HuH-7 (cell line): ENCODE measurements around the gene GAS6.
"Not testable (repeated sequence)": the region's sequence is repeated elsewhere in the genome, so short reads cannot be mapped to it uniquely, and the experiment has no call there.

ENCODE experiments used
- DNase-seq: peaks from one replicate; pipeline ENCODE4 v3.0.0; 2011; ENCODE audit warnings: low spot score

GAS6 gene

DNA sequence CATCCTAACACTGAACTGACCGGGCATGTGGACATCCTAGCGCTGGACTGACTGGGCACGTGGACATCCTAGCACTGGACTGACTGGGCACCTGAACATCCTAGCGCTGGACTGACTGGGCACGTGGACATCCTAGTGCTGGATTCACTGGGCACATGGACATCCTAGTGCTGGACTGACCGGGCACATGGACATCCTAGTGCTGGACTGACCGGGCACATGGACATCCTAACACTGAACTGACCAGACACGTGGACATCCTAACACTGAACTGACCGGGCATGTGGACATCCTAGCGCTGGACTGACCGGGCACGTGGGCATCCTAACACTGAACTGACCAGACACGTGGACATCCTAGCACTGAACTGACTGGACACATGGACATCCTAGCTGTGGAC lies 73.9 kb downstream of the GAS6 start:
- DNase-seq: not testable (repeated sequence)

DNA sequence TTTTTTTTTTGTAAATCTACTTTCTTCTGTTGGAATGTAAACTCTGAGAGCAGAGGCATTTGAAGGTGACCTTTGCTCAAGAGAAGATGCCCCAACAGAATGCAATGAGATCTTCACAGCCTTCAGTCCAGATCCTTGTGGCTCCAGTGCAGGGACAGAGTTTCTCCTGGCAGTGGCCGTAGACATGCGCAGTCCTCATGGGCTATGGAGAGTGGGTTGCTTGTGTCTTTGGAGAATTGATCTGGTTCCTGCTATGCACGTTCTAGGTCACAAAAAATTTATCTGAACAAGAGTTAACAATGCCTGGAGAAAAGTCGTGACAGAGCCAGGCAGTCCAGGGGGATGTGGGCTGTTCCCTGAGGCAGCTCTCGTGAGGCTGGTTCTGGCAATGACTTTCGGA lies 74.7 kb downstream of the GAS6 start:
- DNase-seq: no peak

DNA sequence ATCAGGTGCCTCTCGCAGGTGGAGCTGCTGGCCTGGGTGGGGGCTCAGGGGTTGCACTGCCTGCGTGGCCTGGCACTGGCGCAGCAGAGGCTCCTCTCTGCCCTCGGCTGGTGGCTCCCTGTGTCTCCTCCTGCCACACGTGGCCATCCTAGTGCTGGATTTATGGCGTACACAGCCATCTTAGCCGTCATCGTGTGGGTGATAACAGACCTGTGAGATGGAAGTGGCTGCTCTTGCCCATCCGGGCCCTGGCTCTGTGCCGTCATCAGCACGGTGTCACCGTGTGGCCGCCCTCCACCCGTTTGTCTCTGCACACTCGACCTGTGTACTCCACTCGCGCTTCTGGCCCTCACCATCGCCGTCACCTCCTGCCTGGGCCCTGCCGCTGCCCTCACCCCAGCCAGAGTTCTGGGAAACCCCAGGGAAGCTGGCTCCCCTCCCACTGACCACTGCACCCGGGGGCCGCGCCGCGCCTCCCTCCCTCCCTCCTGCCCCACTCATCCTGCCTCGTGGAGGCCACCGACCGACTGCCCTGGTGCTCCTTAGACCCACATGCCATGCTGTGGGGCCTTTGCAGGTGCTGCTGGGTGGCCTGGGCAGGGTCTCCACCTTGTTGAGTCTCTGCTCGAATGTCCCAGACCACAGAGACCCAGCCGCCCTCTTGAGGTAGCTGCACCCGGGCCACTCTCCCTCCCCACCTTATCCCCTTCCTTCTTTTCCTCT lies 75.3 kb downstream of the GAS6 start:
- no peak for DNase-seq

DNA sequence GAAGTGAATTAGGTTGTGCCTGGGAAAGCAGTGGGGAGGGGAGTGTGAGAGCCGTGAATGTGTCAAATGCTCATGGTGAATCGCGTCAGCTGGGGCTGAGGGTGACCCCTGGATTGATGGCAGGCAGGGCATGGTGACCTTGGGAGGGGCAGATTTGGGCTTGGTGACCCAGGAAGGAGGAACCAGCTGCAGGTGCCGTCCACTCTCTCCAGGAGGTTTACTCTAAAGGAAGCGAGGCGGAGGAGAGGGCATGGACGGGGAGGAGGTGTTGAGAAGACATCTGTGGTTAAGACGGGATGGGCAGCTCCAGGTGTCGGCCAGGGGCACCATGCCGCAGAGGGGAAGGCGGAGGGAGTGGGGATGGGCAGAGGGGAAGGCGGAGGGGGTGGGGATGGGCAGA lies 76.2 kb downstream of the GAS6 start:
- no peak for DNase-seq

DNA sequence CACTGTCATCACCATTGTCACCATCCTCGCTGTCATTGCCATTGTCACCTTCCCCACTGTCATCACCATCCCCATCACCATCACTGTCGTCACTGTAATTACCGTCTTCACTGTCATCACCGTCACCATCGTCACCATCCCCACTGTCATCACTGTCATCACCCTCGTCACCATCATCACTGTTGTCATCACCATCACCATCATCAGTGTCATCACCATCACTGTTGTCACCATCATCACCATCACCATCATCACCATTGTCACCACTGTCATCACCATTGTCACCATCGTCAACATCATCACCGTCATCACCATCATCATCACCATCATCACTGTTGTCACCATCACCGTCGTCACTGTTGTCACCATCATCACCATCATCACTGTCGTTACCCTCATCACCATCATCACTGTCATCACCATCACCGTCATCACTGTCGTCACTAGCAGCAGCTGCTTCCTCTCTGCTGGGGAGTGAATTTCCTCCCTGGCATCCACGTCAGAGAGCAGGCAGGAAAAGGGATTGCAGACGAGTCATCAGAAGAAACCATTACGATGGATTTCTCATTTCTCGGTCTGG lies 77.5 kb downstream of the GAS6 start:
- no peak for DNase-seq

DNA sequence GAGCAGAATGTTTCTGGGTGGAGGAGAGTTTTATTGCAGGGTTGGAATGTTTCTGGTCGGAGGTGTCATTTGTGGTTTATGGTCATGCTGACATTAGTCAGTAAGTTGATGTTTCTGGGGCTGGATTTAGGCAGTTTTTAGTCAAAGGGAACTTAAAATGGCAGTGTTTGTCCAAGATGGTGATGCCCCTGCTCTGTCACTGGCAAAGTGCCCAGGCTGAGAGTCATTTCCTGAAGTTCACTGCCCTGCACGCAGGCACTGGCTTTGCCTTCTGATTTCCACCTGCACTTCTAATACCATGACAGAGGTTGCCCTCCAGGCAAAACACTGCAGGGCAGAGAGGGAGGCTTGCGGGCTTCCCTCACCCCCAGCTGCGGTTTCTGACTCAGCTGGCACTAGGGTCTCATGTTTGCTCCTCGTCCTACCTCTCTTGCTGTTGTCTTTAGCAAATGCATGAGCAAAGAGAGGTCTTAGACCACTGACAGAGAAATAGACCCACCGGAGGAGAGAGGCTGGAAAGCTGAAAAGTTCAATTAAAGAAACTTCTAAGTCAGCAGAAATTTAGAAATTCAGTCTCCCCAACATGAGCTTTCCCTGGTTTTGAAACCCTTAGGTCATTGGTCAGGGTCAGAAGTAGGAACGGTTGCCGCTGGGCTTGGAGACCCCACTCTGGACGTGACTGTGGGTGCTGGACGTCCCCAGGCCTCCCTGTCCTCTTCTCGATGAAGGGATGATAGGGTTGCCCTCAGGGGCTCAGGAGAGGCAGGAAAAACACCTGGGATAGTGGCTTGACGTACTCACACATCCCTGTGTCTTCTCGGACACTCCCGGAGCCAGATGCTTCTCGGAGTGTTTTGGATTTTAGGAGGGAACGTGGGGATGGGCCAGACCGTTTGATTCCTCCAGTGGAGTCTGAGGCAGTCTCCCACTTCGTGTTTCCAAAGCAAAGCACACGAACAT lies 78.5 kb downstream of the GAS6 start:
- DNase-seq: no peak

DNA sequence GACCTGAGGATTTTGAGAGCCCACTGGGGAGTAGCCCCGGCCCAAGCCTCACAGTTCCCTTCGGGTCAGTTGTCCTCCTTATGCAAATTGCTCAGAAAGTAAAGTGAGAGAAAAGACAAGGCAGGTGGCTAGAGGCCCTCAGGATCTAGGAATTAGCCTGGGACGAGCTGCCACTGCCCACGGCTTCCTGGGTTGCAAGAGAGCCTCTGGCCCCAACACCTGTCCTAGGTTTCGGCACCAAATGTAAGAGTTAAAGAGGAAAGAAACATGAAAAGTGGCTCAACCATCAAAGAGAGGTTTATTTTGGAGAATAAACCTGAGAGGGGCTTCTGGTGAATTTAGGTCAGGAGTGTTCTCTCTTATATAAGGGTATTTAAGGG lies 79.2 kb downstream of the GAS6 start:
- DNase-seq: no peak

DNA sequence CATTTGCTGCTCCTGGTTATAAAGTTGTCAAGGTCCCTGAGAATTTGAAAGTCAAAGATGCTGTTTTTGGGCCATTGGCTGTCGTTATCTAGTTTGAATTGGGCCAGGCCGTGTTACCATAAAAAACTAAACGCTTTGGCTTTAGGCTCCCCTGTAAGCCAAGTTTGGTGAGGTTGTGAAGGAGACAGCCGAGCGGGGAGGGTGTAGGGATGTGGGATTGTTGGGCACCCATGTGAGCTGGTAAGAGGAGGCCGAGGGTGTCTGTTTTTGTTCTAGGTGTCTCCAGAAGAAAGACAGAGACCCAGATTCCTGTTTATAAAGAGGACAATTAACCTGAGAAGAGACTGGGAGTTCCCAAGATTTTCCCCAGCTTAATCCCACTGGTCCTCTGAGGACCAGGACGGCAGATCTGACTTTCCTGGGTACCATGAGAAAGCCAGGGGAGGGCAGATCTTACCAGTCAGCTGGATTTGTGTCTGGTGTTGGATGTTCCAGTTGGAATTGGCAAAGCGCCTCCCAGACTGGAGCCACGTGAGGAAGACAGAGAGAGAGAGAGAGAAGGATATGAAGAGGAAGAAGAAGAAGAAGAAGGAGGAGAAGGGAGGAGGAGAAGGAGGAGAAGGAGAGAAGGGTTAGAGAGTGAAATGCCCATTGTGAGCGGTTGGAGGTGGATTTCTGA lies 79.8 kb downstream of the GAS6 start:
- DNase-seq: no peak

DNA sequence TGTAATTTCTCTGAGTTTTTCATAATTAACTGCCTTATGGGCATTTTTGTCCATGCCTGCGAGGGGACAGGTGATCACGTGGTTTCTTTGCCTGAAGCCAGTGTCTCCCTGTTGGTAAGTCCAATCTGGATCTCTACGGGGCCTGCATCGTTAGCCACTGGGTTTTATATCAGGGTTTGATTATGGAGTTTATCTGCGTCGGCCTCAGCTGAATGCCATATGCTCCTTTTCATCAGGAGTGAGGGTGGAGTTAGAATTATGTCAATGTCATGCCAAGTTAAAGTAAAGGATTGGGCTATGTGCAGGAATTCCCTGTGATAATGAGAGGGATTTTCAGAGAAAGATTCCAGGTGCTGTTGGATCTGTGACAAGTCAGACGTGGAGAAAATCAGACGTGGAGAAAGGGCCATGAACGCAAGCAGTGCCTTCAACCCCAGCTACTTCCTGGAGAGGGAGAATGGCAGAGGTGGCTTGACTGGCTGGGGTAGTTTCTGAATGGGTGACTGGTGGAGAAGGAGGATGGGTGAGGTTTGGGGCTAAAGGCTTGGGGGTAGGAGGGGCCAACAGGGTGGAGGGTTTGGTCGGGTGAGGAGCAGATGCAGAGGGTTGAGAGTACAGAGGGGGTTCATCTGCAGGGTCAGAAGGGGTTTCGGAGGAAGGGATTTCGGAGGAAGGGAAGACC lies 80.5 kb downstream of the GAS6 start:
- DNase-seq: no peak

DNA sequence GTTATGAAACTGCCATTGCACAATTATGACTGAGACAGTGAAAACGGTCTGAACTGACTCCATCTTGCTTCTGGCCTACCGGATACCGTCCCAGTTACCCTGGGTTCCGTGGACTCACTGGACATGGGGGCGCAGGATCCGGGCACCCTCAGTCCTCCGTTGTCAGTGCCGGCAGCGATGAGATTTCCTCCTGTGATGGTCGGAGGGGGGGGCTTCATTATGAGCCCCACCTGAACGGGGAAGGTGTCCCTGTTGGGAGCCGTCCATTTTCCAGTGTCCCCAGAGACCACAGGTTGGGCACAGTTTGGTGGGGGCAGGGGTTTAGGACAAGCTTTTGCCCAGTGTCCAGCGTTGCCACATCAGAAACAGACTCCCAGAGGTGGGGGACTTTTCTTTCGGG lies 81.4 kb downstream of the GAS6 start:
- no peak for DNase-seq

DNA sequence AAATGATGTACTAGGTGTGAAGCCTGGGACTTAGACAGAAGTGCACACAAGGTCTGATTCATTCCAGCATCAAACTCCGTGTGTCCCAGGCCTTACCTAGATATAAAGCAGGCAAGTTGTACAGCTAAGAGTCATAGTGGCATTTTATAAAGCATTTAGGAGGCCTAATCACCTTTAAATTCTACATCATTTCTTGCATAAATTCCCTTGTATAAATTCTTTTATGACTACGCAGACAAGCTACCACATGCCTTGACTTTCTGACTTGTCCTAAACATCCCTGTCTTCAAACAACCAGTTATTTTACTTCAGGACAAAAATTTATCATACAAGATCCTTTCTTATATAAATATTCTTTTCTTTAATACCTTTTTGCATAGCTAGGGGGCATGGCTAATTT lies 82.3 kb downstream of the GAS6 start:
- no peak for DNase-seq

DNA sequence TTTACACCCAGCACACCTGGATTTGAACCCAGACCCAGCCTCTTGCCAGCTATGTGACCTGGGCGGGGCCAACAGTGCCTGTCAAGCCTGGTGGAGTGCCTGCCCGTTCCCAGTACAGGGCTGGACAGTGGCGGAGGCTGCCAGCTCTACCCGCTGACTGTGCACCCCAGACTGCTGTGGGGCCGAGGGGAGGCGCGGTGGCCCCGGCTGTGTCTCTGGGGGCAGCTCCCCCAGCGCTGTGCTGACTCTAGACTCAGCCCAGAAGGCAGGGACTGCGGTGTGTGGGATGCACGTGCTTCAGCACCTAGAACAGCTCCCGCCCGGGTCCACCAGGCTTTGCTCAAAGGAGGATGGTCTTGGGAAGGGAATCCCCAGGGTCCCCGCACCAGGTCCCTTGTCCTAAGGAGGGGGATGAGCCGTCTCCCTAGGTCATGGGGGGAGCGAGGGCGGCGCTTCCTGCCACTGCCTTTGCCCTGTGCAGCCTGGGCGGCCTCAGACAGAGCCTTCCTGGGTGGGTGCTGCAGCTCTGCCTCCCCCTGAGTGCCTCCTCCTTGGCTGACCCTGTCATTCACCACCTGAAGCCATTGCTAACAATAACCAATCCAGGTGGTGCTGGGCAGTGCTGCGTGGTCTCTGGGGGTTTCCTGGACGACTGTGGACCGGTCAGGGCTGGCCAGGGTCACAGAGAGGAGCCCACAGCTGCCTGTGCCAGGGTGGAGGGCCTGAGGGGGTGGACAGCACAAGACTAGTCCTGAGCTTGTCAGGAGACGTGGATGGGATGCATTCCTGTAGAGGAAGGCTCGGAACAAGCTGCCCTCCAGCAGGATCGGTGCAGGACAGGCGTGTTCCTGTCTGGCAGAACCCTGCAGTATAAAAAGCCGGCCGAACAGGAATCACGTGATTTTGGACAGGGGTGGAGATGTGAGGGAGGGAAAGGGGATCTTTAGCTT lies 86.3 kb downstream of the GAS6 start:
- DNase-seq: peak; percentile 65

DNA sequence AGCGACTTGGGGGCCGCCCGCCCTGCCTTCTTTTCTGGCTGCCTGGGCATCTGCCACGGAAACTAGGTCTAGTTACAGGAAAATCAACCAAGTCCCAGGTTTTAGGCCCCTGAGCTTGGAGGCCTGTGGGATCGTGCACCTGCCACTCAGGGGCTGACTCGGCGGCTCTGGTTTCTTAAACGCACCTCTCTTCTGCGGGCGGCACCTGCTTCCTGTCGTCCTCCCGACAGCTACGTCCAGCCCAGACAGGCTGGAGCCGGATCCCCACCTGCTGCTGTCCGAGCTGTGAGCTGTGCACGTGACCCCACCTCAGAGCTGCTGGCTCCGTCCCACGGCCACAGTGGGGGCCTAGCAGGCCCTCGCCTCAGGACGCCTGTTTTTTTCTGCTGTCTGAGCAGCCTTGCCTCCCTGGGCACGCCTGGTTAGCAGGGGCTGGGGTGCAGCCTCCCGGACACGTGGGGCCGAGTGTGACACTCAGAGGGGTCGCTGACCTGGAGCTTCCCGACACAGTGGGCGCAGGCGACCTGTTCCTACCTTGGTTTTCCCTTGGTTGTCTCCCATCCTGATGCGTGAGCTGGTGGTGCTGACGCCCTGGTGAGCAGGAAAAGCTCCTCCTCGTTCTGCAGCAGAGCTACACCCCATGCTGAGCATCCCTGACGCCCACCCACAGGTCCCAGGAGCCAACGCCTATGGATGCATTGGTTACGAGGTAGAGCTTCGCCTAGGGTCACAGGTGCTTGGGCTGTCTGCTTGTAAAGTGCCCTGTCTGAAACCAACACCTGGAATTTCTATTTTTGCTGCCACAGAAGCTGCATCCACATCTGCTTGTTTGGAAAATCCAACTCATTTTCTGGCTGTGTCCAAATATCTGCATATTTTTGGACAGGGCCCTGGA lies 87.4 kb downstream of the GAS6 start:
- DNase-seq: no peak

DNA sequence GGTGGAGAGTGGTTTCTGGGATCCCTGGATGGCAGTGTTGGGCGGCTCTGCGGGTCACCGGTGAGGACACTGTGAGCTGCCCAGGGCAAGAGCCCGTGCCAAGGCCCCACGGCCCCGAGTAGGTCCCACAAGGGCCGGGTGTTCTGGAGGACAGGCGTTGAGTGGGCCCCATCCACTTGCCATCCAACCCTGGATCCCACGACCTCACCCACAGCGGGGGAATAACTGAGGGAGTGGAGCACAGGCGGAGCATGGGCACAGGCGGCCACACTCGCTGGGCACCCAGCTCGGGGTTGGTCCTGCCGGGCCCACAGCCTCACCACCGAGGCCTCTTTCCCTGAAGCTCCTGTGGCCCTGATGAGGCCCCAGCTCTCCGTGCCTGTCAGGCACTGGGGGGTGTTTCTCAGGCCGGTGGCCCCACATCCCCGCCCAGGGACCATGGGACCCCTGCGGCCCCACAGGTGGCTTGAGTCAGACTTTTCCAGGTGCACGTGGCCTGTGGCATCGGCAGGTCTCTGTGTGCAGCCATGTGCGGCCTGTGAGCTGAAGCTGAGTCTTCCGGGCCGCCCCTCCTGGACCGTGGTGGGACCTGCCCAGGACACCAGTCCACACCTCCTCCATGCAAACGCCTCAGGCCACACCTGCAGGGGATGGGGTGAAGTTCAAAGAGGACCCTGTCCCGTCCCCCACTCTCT lies 88.3 kb downstream of the GAS6 start:
- no peak for DNase-seq

DNA sequence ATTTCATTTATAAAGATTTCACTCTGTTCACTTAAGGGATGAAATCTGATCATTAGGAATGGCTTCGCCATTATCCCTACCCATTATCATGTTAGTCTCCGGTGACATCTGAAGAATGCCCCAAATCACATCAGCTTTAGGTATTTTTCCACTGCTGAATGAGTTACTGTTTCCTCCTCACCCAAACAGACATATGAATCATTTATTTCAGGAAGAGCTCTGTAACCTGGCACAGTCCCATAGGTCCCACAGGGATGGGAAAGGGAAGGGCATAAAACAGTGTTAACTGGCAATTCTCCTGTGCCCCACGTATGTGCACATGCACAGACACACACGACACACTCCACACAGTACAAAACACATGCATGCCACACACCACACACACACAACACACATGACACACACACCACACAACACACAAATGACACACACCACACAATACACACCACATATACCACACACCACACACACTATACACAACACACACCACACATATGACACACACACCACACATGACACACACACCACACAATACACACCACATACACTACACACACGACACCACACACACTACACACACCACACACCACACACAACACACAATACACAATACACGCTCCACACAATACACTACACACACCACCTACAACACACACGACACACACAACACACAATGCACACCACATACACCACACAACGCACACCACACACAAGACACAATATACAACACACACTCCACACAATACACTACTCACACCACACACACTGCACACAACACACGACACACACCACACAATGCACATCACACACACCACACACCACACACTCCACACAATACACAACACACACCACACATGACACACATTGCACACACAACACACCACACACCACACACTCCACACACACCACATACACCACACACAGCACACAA lies 89.4 kb downstream of the GAS6 start:
- no peak for DNase-seq

DNA sequence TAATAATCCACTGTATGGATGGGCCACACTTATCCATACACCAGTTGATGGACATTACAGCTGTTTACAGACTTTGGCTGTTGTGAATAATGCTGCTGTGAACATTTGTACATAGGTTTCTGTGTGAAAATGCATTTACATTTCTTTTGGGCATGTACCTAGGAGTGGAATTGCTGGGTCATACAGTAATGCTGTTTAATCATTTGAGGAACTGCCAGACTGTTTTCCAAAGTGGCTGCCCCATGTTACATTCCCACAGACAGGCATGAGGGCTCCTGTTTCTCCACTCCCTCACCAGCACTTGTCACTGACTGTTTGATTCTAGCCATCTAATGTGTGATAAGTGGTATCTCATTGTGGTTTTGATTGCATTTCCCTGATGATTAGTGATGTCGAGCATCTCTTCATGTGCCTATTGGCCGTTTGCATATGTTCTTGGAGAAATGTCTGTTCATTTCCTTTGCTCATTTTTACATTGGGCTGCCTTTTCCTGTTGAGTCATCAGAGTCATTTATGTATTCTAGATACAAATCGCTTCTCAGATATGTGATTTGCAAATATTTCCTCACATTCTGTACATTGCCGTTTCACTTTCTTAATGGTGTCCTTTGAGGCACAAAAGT lies 92.1 kb downstream of the GAS6 start:
- DNase-seq: no peak

DNA sequence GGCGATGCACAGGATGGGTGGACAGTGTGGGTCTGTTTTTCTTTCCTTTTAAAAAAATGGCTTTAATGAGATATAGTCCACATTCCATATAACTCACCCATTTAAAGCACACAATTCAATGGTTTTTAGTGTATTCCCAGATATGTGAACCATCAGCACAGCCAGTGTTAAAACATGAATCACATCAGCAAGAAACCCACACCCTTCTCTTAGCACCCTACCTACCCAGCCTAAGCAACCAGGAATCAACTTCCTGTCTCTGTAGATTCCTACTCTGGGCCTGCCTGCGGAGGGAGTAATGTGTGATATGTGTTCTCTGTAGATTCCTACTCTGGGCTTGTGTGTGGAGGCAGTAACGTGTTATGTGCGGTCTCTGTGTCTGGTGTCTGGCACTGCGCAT lies 92.9 kb downstream of the GAS6 start:
- no peak for DNase-seq
